Dermis microvascular lymphatic vessel endothelial cell (primary cell): ENCODE data around the gene PHYHD1. TPM values are rescaled to one million over a fixed set of nuclear protein-coding genes. Genes with fewer than 3 reads are reported as not detected.

Experiments
- DNase-seq, 2 donors: peaks; one replicate each; pipeline versions ENCODE4 v3.0.0 to v3.0.0-alpha.2; 2010; ENCODE audit warnings: low read depth in 2 of 2
- total RNA-seq: library from RNA; depleted of rRNA; stranded (reverse); fragments of >200 nt; gene quantifications from 2 replicates; pipeline ENCODE4 v1.2.1, GENCODE V29; 2014

PHYHD1 gene
- total RNA-seq, 1 donor from 2014 or later, result 0.26 TPM

DNA sequence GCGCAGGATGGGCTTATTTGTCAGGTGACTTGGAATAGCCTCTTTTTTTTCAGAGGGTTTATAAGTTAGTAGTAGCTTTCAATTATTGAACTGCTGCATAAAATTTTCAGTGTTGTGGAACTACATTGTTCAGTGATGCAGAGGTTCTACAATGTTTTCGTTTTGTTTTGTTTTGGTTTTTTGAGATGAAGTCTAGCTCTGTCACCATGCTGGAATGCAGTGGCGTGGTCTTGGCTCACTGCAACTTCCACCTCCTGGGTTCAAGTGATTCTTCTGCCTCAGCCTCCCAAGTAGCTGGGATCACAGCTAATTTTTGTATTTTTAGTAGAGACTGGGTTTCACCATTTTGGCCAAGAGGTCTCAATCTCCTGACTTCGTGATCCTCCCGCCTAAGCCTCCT is 48.7 kb downstream of the PHYHD1 start:
- no peak for DNase-seq

DNA sequence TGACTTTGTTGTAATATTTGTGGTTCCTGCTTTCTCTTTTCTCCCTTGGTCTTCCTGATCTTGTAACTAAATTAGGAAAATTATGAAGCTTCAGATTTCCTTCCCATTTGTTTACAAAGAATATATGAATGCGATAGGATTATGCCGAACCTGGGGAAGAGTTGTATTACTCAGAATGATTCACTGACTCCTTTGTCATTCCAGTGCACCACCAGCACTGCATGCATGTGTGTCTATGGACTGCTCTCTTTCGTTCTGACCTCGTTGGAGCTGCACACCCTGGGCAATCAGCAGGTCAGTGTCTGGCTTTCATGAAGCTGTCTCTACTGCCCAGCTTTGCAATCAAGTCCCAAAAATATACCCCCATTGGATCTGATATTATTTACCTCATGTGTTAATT is 52.2 kb downstream of the PHYHD1 start:
- DNase-seq, result peak in 1 of 2 donors; percentile 61

DNA sequence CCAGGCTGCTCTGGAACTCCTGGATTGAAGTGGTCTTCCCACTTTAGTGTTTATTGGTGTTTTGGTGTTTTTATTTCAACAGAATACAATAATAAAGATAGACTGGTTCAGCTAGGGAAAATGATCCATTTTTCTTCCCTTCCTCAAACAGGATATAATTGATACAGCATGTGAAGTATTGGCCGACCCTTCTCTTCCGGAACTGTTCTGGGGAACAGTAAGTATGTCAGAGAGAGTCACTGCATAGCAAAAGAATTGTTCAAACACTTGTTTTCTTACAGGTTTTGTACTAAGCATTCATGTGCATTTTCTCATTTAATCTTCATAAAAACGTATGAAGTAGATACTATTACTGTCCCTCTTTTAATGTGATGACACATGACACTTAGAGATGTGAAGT is 58.3 kb downstream of the PHYHD1 start:
- DNase-seq, result no peak

DNA sequence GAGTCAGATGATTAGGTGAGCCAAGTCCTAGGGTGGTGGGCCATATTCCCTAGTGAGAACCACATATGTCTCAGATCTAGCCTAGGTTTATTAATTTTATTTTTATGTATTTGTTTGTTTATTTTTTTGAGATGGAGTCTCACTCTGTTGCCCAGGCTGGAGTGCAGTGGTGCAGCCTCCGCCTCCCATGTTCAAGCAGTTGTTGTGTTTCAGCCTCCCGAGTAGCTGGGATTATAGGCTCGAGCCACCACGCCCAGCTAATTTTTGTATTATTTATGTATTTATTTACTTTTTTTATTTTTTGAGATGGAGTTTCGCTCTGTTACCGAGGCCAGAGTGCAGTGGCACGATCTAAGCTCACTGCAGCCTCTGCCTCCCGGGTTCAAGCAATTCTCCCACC is 62.8 kb downstream of the PHYHD1 start:
- no peak for DNase-seq

DNA sequence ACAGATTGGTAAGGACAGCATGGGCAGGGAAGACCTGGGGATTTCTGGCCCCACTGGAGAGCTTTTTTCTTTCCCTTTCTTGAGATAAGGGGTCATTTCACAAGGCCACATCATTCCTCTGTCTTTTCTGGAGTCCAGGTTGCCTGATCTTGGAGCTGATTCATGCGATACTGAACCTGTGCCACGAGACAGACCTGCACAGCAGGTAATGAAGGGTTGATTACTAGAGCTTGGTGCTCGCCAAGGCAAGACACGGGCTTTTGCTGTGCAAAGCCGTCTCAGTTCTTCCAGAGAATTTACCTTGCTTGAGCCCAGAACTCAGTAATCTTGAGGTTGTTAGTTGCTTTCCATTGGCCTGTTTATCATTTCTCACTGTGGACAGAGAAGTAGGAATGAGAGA is 65.9 kb downstream of the PHYHD1 start:
- no peak for DNase-seq

DNA sequence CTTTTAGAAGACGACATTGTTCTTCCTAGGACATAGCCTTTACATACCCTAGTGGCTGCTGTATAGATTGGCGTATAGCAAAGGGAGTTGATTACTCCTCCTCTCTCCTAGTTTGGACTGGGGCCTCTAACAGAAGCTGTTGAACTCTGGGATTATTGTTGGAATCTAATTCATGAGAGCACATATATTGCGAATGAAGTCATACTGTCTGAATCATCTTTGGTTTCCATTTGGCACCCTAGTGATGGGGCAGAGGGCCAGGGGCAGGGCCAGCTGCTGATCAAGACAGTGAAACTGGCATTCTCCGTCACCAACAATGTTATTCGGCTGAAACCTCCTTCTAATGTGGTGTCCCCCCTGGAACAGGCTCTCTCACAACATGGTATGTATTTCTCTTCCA is 67.0 kb downstream of the PHYHD1 start:
- DNase-seq, result no peak

Other genes with a start within 250 kb of the PHYHD1 start
- 253 and 370 TPM in 2 replicates for gene SET, start 231.8 kb upstream of the PHYHD1 start, total RNA-seq
- gene PKN3, start 218.5 kb upstream of the PHYHD1 start, total RNA-seq, result 10.2 and 12.1 TPM in 2 replicates
- 46.1 and 55.5 TPM in 2 replicates for gene ZDHHC12, start 196.9 kb upstream of the PHYHD1 start, total RNA-seq
- gene ZER1, start 149.1 kb upstream of the PHYHD1 start, total RNA-seq, result 10.4 and 19.8 TPM in 2 replicates
- 9.6 and 16.7 TPM in 2 replicates for gene TBC1D13, start 133.7 kb upstream of the PHYHD1 start, total RNA-seq
- 24.6 and 29.5 TPM in 2 replicates for gene ENDOG, start 102.5 kb upstream of the PHYHD1 start, total RNA-seq
- gene SPOUT1, start 91.2 kb upstream of the PHYHD1 start, total RNA-seq, result 10.3 and 18.1 TPM in 2 replicates
- 4.7 and 5.4 TPM in 2 replicates for gene KYAT1, start 39.0 kb upstream of the PHYHD1 start, total RNA-seq
- gene LRRC8A, start 38.8 kb upstream of the PHYHD1 start, total RNA-seq, result 68.8 and 117 TPM in 2 replicates
- gene DOLK, start 26.6 kb downstream of the PHYHD1 start, total RNA-seq, result 21.1 and 30.6 TPM in 2 replicates
- gene NUP188, start 26.7 kb downstream of the PHYHD1 start, total RNA-seq, result 35.7 and 49.9 TPM in 2 replicates
- 23.2 and 30.6 TPM in 2 replicates for gene SH3GLB2, start 107.3 kb downstream of the PHYHD1 start, total RNA-seq
- 15.5 and 20.2 TPM in 2 replicates for gene MIGA2, start 115.6 kb downstream of the PHYHD1 start, total RNA-seq
- 7.6 and 10.5 TPM in 2 replicates for gene DOLPP1, start 160.1 kb downstream of the PHYHD1 start, total RNA-seq
- 24.8 and 37.3 TPM in 2 replicates for gene CRAT, start 189.8 kb downstream of the PHYHD1 start, total RNA-seq
- 98.8 and 114 TPM in 2 replicates for gene PTPA, start 190.4 kb downstream of the PHYHD1 start, total RNA-seq